GM21367 (cell line): ENCODE measurements around the gene RNF10.
"Not testable (repeated sequence)": the region's sequence is repeated elsewhere in the genome, so short reads cannot be mapped to it uniquely, and the experiment has no call there.

Source experiments
- ATAC-seq: cut with Tn5 transposase; IDR thresholded peaks from one replicate; pipeline ENCODE4 v1.9.1; 2021; ENCODE audit not compliant: unreplicated experiment

Gene RNF10

DNA sequence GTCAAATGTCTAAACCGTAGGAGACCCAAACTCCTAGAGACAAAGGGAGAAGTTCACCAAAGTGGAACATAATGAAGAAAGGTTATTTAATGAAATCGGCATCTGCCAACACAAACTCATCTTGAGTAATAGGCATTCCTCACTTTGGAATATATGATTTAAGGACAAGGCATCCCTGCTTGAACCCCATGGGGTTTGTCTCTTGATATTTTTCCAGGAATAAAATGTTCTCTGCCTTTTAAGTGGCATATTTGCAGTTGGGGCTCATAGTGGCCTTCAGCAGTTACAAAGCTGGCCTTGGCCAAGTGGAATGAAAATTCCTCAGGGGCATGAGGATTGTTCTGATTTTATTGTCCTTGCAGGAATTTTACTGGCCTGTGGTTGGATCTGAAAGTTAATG lies 40.0 kb downstream of the RNF10 start:
- ATAC-seq = no peak

DNA sequence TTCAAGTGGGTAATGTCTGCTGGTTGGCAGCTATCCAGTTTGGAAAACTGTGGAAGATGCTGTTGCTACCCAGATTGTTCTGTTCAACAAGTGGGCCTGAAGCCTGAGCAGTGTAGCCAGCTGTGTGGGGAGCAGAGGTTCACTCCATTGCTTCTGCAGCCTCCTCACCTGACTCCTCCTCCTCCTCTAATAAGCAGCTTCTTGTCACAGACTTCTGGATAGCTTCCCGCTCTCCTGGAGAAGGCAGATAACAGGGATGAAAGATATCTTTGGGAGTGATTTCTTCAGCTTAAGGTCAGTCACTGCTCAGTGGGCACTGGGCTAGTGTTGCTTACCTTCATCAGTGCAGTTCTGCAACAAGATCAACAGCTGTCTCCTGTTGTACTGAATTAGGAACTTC lies 45.0 kb downstream of the RNF10 start:
- no peak for ATAC-seq

DNA sequence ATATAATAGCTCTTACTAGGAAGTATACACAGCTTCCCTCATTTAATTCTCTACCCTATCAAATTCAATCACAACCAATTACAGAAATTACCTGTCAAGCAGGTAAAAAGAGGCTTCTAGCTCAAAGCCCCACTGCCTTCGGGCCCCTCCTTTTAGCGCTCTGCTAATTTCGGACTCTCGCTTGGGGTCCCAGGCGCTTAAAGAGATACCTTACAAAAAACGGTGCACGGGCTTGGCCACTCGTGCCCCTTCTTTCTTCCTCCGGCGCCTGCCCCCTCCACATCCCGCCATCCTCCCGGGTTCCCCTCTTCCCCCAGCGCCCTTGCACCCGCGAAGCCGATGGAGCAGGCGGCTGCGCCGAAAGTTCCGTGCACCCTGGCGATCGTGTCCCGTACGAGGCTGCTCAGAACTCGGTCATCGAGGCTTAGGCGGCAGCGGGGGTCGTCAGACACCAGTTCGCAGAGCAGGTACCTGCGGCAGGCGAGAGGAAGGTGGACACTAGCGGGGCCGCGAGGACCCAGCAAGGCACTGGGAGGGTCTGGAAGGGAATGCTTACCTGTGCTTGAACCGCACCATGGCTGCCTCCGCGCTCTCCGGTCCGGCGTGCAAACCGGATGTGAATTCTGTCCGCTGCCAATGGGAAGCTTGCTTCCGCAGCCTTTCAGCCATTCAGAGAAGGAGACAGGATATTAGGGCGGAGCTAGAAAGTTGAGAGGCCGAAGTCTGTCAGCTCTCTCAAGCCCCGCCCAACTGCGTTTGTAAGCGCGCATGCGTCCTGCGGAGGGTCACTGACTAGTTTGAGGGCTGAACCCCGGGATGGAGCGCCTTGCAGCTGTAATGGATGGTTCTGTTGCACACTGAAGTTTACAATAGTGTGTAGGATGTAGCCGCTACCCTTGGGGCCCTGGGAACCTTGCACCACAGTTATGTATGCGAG lies 46.9 kb downstream of the RNF10 start, which contains the start of gene POP5:
POP5 (minus strand) TSS at position 616 of the 937 bp plus-strand sequence; CDS start at position 576, 40 bp downstream.
- peak; percentile 81 for ATAC-seq

DNA sequence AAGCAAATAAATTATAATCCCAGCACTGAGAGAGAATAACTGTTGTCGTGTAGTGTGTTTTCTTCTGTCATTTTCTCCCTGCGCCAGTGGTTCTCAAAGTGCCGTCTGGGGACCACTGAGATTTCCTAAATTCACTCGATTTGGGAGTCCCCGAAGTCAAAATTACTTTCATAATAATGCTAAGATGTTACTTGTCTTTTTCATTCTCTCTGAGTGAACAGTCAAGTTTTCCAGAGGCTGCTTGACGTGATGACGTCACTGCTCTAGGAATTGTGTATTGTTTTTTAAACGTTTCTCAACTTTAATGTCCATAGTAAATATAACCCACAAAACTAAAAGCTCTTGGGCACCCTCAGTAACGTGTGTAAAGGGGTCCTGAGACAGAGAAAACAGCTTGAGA lies 47.8 kb downstream of the RNF10 start:
- no peak for ATAC-seq

DNA sequence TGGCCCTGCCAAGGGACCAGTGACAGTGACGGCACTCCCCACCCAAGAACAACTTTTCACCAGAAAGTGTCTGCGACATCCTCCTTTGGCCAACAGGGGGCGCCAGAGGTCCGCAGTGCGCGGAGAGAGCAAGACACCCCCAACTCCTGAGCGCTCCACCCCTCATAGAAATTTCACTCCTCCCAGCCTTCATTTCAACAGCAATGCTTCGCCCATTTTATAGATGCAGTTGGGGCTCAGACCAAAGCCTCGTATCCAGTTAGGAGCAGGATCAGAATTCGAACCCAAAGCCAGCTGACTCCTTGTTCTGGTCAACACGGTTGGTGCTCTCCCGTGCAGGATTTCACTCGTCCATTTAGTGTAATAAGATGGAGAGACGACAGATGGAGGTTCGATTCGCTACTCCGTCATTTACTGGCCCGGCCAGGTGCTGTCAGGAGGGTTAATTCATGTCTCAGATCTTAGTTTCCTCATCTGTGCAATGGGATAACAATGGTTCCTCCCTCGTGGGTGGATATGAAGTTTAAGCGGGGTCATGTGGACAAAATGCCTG lies 49.4 kb downstream of the RNF10 start:
- ATAC-seq = no peak

DNA sequence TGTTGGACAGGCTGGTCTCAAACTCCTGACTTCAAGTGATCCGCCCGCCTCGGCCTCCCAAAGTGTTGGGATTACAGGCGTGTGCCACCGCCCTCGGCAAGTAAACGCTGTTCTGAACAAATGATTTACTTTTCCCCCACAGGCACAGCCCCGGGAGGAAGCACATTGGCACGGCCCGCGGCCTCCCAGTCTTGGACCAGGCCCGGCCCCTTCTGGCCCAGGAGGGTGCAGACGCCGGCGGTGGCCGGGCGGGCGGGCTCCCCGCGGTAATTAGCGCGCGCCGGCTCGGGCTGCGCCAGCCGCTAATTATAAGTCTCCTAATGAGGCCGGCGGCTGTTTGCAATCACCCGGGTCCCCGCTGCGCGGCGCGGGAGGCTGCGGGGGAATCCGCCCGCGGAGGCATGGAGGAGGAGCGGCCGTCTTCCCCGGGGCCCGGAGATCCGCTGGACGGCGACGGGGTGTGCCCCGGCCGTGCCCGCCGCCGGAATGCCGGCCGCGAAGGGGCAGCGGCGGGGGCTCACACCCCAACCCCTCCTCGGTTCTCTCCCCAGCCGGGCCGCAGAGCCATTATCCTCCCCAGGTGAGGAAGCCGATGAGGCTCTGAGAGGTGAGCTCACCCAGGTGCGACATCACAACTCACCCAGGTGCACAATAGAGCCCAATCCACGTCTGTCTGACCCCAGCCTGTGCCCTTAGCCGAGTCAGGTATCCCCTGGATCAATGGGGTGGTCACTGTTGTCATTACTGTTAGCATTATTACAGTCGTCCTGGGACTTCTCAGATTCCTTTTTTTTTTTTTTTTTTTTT lies 50.4 kb downstream of the RNF10 start:
- ATAC-seq = no peak

DNA sequence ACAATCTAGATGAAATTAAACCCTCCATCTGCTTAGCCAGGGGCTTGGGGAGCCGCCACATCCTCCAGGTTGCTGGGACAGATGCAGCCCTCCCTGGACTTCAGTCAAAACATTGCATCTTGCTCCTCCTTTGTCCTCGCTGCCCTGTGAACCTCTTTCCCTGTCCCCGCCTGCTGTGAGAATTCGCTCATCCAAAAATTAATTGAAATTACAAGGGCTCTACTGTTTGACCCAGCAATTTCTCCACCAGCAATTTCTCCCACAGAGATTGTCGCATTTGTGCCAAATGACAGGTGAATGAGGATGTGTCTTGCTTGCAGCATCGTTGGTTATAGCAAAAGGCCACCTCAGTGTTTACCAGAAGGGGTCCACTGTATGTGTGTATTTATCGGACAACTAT lies 52.0 kb downstream of the RNF10 start:
- no peak for ATAC-seq

DNA sequence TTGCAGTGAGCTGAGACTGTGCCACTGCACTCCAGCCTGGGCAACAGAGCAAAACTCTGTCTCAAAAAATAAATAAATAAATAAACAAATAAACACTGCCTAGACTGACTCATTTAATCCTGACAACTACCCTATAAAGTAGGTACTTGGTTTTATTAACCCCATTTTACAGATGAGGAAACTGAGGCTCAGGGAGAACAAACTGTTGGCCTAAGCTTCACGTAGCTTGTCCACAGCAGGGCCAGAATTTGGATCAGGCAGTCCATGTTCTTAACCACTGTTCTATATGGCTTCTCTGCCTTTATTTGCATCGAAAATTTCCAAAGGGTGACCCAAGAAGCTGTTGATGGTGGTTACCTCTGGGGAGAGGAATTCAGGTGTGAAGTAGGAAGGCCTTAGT lies 52.7 kb downstream of the RNF10 start:
- ATAC-seq = no peak

DNA sequence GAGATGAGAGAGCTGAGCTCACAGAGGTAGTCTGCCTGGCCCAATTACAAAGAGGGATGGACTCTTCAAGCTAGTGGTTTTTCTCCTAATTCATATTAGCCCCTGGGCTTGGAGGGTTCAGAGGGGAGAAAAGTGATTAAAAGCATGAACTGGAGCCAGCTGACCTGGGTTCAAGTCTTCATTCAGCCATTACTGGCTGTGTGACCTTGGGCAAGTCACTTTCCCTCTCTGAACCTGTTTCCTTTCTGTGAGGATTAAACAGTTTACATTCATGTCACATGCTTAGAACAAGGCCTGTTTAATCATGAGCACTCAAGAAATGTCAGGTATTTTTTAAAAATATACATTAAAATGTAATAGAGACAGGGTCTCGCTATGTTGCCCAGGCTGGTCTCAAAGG lies 54.2 kb downstream of the RNF10 start:
- no peak for ATAC-seq

DNA sequence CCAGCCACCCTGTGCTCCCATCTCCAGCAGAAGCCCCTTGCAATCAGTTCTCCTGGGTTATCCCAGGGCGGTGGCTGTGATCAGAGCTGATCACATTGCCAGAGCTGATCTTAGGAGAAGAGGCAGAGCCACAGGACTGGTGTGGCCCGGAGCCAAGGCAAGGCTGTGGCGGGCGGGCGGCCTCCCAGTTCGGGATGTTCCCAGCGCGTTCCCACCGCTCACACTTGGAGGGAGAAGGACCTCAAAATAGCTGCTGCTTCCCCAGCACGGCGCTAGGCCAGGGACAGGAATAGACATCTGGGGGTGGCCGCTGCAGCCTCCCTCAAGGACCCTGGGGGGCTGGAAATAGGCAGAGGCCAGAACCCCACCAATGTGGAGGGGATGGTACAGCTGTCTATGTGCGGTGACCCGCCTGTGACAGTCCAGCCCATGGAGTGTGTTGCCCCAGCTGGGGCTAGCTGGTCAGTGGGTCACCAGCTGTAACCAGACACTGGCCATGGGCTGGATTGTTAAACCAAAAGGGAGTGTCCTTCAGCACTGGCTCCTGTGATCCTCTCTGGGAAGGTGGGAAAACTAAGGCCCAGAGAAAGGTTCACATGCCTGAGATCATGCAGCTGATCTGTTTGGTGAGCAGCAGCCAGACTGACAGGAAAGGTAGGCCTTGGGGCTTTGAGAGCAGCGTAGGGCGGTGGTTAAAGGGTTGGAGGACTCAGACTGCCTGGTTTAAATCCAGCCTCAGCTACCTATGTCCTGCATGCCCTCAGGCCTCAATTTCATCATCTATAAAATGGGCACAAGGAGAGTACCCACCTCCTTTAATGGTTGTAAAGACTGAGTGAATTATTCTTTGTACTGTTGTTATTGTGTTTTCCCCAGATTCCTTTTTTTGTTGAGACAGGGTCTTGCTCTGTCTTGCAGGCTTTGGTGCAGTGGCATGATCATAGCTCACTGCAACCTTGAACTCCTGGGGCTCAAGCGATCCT lies 55.1 kb downstream of the RNF10 start:
- no peak for ATAC-seq

DNA sequence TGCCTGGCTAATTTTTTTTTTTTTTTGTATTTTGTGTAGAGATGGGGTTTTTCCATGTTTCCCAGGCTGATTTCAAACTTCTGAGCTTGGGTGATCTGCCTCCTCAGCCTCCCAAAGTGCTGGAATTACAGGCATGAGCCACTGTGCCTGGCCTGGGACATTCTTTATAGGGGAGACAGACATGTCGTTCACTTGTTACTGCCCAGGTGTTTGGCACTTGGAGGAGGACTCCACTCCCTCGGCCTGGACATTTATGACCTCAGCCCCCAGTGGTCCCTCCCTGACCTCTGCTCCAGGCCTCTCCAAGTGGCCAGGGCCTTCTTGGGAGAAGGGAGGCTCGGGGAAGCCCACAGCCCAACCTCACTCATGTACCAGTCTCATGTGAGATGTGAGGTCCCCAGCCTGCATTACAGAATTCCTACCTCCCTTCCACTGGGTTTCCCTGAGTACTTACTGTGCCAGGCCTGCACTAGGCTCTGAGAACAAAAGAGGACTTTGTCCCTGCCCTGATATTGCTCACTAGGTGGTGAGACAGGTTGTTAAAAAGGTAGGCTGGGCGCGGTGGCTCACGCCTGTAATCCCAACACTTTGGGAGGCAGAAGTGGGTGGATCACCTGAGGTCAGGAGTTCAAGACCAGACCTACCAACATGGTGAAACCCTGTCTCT lies 56.7 kb downstream of the RNF10 start:
- no peak for ATAC-seq

DNA sequence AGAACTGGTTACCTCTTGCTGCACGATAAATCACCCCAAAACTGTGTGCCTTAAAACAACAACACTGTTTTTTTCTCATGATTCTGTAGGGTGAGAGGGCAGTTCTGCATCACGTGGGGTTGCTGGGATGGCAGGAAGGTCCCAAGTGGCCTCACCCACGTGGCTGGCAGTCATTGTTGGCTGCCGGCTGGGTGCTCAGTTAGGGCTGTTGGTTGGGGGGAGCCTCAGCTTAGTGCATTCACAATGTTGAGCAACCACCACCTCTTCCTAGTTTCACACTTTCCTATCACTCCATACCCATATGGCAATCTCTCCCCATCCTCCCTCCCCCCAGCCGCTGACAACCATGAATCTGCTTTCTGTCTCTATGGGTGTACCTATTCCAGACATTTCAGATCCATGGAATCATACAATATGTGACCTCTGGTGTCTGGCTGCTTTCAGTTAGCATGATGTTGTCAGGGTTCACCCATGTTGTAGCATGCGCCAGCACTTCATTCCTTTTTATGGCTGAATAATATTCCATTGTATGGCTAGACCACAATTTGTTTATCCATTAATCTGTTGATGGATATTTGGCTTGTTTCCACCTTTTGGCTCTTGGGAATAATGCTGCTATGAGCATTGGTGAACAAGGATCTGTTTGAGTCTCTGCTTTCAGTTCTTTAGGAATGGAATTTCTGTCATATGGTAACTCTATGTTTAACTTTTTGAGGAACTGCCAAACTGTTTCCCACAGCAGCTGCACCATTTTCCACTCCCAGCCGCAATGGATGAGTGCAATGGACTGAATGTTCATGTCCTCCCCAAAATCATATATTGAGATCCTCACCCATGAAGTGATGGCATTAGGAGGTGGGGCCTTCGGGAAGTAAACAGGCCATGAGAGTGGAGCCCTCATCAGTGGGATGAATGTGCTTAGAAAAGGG lies 58.2 kb downstream of the RNF10 start:
- ATAC-seq = no peak

DNA sequence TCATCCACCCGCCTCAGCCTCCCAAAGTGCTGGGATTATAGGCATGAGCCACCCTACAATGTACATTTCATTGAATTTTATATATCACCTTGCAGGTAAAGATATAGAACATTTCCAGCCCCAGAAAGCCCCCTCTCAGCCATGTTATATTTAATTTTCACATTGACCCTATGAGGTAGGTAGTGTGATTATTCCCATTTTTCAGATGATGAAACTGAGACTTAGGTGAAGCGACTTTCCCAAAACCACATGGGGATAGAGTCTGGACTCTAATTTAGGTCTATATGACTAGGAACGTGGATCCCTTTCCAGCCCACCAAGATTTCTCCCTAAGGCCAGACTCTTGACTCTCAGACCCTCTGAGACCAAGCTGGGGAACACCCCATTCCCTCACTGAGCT lies 62.7 kb downstream of the RNF10 start:
- no peak for ATAC-seq

DNA sequence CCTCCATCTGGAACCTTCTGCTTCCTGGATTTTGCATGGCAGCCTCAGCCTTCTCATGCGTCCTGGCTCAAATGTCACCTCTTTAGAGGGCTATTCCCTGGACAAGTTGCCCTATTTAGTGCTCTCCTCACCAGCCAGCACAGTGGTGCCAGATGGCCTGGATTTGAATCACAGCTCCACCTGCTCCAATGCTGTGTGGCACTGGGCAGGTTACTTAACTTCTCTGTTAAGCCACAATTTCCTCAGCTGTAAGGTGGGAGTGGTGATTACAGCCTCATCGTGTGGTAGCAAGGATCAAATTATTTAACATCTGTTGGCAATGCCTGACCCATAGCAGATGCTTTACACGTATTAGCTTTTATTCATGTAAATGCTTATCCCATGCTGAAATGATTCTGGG lies 63.7 kb downstream of the RNF10 start:
- no peak for ATAC-seq

DNA sequence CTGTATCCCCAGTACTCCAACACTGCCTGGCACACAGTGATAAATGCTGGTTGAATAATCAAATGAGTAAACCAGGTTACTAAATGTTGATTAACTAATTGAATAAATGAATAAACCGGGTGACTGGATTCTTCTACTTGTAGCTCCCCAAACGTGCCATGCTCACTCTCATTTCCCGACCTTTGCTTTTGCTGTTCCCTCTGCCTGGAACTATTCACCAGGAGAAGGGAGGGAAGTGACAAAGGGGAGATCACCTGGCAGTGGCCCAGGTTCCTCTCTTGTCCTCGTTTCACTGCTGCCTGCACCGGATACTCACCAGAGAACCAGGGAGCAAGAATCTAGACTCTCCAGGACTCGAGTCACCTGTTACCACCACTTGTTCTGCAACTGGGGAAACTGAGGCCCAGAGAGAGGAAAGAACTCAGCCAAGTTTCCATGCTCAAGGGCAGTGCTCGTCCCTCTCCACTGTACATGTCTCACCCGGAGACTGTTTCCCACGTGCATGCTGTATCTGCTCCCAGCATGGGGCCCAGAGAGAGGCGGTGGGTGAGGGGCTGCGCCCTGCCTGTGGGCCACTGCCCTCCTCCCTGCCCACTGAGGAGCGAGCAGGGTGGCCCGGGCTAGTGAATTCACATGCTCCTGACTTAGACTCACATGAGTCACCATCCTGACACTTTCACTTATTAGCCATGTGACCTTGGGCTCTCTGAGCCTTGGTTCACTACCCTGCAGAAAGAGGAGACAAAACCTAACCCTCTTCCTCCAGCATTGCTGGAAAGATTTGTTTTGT lies 64.7 kb downstream of the RNF10 start:
- no peak for ATAC-seq

DNA sequence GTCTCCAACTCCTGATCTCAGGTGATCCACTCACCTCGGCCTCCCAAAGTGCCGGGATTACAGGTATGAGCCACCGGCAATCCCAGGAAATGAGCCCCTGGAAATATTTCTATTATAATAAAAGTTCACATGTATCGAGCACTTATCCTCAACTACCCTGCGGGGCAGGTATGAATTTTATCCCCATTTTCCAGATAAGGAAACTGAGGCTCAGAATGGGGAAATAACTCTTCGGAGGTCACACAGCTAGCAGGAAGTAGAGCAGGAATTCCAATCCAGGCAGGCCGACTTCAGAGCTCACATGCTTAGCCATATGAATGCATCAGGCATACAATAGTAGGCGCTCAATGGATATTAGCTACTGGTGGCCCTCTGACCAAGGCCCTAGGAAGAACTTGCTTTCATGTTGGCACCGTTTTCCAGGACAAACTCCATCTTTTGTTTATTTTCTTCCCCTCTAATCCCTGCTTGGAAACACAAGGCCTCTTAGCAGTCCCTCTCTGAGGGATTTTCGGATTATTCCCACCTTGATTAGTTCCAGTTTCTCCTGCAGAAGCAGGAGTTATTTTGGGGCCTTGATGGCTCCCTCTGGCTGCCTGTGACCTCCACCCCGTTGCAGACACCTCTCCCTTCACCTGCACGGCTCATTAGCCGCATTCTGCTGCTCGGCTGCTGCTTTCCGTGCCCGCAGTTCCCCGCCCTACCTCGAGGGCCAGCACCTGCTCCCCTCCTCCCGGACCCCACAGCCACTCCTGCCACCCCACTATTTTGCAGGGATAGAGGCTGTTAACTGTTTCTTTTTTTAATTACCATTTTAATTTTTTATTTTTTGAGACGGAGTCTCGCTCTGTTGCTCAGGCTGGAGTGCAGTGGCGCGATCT lies 65.8 kb downstream of the RNF10 start:
- no peak for ATAC-seq

DNA sequence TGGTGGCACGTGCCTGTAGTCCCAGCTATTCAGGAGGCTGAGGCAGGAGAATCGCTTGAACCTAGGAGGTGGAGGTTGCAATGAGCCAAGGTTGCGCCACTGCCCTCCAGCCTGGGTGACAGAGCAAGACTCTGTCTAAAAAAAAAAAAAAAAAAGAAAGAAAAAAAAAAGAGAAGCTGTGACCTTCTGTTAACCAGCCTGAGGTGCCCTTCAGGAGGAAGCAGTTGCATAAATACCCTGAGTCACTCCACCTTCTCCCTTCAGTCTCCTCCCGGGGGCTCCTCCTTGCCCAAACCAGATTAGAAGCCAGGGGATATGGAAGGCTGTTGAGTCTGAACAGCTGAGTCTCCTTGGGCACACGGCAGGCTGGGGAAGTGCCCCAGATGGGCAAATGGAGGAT lies 68.3 kb downstream of the RNF10 start:
- not testable (repeated sequence) for ATAC-seq
